RPMI8226 (cell line): ENCODE measurements around the gene SEC23IP.
"Not testable (repeated sequence)": the region's sequence is repeated elsewhere in the genome, so short reads cannot be mapped to it uniquely, and the experiment has no call there.

ENCODE experiments used
- DNase-seq: peaks from one replicate; pipeline ENCODE4 v3.0.0-alpha.2; 2015

Gene SEC23IP

GRCh38 chr10:119883901-119884611 is 8.5 kb upstream of the SEC23IP start:
- not testable (repeated sequence) for DNase-seq

DNA sequence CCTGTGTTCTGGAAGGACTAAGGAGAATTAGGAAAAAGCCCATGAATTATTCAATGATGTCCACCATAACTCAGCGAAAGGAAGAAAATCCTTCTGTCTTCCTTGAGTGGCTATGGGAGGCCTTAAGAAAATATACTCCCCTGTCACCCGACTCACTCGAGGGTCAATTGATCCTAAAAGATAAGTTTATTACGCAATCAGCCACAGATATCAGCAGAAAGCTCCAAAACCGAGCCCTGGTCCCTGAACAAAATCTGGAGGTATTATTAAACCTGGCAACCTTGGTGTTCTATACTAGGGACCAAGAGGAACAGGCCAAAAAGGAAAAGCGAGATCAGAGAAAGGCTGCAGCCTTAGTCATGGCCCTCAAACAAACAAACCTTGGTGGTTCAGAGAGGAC is 6.5 kb upstream of the SEC23IP start:
- DNase-seq = not testable (repeated sequence)

- not testable (repeated sequence) for DNase-seq
These were observed 3.8 kb upstream of the SEC23IP start for GRCh38 chr10:119888715-119889114.

- not testable (repeated sequence) for DNase-seq
These were observed 3.3 kb upstream of the SEC23IP start for GRCh38 chr10:119889201-119889600.

GRCh38 chr10:119890307-119890706 is 2.2 kb upstream of the SEC23IP start:
- DNase-seq = not testable (repeated sequence)

GRCh38 chr10:119891849-119892187 is 712 bp upstream of the SEC23IP start:
- not testable (repeated sequence) for DNase-seq

- no peak for DNase-seq
These were observed 544 bp downstream of the SEC23IP start for GRCh38 chr10:119893074-119893473.

DNA sequence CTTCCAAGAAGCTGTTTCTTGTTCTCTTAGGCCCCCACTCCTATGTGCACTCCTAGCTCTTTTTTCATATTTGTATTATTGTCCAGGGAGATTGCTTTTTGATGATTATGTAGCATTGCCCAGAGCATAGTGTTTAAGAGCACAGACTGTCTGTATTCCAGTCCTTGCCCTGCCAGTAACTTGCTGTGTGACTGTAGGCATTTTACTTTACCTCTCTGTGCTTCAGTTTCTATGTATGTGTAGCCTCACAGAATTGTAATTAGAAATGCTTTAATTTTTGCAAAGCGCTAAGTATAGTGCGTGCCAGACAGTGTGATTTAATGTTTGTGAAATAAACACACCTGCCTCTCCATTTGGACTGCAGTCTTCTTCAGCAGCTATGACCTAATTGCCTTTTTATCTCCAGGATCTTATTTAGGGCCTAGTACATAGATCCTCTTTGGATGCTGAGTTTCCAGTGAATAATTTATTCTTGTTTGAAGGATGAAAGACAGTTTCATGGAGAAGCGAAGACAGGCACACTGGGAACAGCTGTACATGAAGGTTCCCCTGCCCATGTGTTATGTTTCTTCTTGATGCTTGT is 1.4 kb downstream of the SEC23IP start:
- no peak for DNase-seq

- no peak for DNase-seq
These were observed 3.6 kb downstream of the SEC23IP start for GRCh38 chr10:119896061-119896655.

- DNase-seq = no peak
These were observed 4.6 kb downstream of the SEC23IP start for GRCh38 chr10:119896937-119897770.

DNA sequence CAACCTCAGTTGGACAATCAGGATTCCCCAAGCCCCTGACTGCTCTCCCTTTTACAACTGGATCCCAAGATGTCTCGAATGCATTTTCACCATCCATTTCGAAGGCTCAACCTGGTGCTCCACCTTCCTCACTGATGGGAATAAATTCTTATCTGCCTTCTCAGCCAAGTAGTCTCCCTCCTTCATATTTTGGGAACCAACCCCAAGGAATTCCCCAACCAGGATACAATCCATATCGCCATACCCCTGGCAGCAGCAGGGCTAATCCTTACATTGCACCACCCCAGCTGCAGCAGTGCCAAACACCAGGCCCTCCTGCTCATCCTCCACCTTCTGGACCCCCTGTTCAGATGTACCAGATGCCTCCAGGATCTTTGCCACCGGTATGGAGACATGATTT is 6.0 kb downstream of the SEC23IP start:
- no peak for DNase-seq

GRCh38 chr10:119903946-119904666 is 11.6 kb downstream of the SEC23IP start:
- DNase-seq = no peak

DNA sequence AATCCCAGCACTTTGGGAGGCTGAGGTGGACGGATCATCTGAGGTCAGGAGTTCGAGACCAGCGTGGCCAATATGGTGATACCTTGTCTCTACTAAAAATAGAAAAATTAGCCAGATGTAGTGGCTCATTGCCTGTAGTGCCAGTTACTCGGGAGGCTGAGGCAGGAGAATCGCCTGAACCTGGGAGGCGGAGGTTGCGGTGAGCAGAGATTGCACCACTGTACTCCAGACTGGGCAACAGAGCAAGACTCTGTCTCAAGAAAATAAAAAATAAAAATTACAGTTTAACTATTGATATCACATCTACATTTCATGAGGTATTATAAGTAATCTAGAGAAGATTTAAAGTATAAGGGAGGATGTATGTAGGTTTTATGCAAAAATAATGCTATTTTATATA is 15.2 kb downstream of the SEC23IP start:
- not testable (repeated sequence) for DNase-seq

GRCh38 chr10:119908166-119908565 is 15.6 kb downstream of the SEC23IP start:
- DNase-seq = no peak

- DNase-seq = no peak
These were observed 18.2 kb downstream of the SEC23IP start for GRCh38 chr10:119910689-119911088.

DNA sequence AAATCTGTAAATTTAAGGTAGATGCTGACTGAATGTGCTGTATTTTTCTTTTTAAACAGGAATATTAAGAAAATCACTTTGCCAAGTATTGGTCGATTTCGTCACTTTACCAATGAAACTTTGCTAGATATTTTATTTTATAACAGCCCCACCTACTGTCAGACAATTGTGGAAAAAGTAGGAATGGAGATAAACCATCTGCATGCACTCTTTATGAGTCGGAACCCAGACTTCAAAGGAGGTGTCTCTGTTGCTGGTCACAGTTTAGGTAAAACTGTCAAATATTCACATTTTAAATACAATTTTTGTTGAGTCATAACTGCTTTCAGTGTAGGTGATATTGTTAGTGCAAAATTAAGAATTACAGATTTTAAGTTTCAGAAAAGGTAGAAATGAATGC is 25.2 kb downstream of the SEC23IP start:
- DNase-seq = no peak

DNA sequence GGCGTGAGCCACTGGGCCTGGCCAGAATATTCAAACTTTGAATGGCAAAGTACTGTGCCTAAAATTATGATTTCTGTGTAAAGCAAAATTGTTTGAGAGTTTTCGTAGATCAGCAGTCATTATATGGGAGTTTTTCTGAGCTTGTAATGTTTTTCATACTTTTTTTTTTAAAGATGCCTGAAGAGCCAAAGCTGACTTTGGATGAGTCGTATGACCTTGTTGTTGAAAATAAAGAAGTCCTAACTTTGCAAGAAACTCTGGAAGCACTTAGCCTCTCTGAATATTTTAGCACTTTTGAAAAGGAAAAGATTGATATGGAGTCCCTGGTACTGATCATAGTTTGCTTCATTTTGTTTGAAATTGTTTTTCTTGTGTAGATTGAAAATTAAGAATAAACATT is 26.7 kb downstream of the SEC23IP start:
- no peak for DNase-seq

DNA sequence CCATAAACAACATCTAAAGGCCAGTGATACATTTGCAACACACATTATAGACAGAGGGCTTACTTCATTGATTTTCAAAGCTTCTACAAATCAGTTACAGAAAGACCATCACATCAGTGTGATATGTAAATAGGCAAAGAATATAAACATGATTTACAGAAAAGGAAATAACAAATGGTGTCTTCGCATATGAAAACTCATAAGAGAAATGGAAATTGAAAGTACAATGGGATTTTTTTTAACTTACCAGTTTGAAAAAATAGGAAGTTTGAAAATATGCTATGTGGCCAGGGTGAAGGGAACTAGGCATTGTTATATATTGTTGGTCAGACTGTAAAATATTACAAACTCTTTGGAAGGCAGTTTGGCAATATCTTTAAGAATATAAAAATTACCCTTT is 27.3 kb downstream of the SEC23IP start:
- no peak for DNase-seq

GRCh38 chr10:119928411-119928810 is 35.9 kb downstream of the SEC23IP start:
- DNase-seq = no peak

DNA sequence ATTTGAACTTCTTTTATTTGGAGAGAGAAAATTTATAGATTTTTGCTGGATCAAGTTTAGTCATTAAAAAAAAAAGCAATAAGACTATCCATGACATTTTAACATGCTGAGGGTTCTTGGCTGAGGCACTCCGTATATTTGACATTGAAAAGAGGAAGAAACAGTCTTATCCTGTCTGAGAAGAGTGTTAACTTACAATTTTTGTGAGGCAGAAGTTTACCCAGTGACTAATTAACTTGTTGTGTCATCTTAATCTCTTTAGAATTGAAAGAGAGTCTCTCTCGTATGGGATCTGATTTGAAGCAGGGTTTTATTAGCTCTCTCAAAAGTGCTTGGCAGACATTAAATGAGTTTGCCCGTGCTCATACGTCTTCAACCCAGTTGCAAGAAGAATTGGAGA is 39.3 kb downstream of the SEC23IP start:
- DNase-seq = no peak

GRCh38 chr10:119932631-119933030 is 40.1 kb downstream of the SEC23IP start:
- DNase-seq = no peak

- no peak for DNase-seq
These were observed 40.6 kb downstream of the SEC23IP start for GRCh38 chr10:119933179-119933578.

GRCh38 chr10:119940487-119940886 is 48.0 kb downstream of the SEC23IP start:
- DNase-seq = no peak
